Nephron (organoid): Measurements from ENCODE around the gene LRRC41.
"Not testable (repeated sequence)": the region's sequence is repeated elsewhere in the genome, so short reads cannot be mapped to it uniquely, and the experiment has no call there.

Source experiments
- H3K27ac Mint-ChIP-seq, 3 experiments: 2 replicates each; pipeline ENCODE4 v1.8.0; 2020; ENCODE audit warnings: mixed read lengths in 3 of 3, mild to moderate bottlenecking in 2 of 3, moderate library complexity in 1 of 3
- H3K27me3 Mint-ChIP-seq: 2 replicates; pipeline ENCODE4 v1.8.0; 2021; ENCODE audit warnings: low read depth, mild to moderate bottlenecking, moderate library complexity, mixed read lengths
- H3K36me3 Mint-ChIP-seq: 2 replicates; pipeline ENCODE4 v1.8.0; 2020; ENCODE audit warnings: low read depth, mixed read lengths
- H3K4me1 Mint-ChIP-seq: 2 replicates; pipeline ENCODE4 v1.8.0; 2020; ENCODE audit warnings: mixed read lengths
- H3K4me3 Mint-ChIP-seq, 3 experiments: 2 replicates each; pipeline ENCODE4 v1.8.0; 2020; ENCODE audit warnings: mild to moderate bottlenecking in 3 of 3, mixed read lengths in 3 of 3, moderate library complexity in 2 of 3
- H3K9me3 Mint-ChIP-seq: 2 replicates; pipeline ENCODE4 v1.8.0; 2020; ENCODE audit warnings: mixed read lengths
- CTCF ChIP-seq, 3 experiments: fragments of 200-600 bp; sonication (generic); IDR thresholded peaks; one replicate each; pipeline ENCODE4 v1.5.0; 2021; ENCODE audit warnings: antibody characterized with exemption in 3 of 3; ENCODE audit not compliant: unreplicated experiment in 3 of 3

The LRRC41 gene

GRCh38 chr1:46319301-46319700 is 15.9 kb upstream of the LRRC41 start:
- Mint-ChIP-seq H3K36me3 (peaks cover 39% of the 10 kb centered on the region), H3K4me1 (peaks cover 18% of the 10 kb centered on the region)
- not testable (repeated sequence) for H3K27me3 Mint-ChIP-seq, H3K9me3 Mint-ChIP-seq, H3K27ac Mint-ChIP-seq, H3K4me3 Mint-ChIP-seq

- no peak overlapping the region for H3K4me3 Mint-ChIP-seq
- H3K4me1 Mint-ChIP-seq: peaks cover 18% of the 10 kb centered on the region
- H3K27me3 Mint-ChIP-seq: no peaks in the 10 kb centered on the region
- H3K9me3 Mint-ChIP-seq: no peaks in the 10 kb centered on the region
- H3K36me3 Mint-ChIP-seq: peaks cover 46% of the 10 kb centered on the region
- no peak overlapping the region for H3K27ac Mint-ChIP-seq
- no peak for TF ChIP-seq CTCF (IDR thresholded peaks at IDR 0.05; ENCODE audit: unreplicated experiment in 3 of 3)
Measured at GRCh38 chr1:46317323-46317722, 13.9 kb upstream of the LRRC41 start.

- TF ChIP-seq CTCF (IDR thresholded peaks at IDR 0.05; ENCODE audit: unreplicated experiment in 3 of 3): no peak
- Mint-ChIP-seq H3K27ac (peak overlapping the region in 1 of 3 experiments; percentile 63), H3K27me3 (no peaks in the 10 kb centered on the region), H3K4me3 (no peak overlapping the region), H3K36me3 (peaks cover 48% of the 10 kb centered on the region), H3K4me1 (peaks cover 10% of the 10 kb centered on the region), H3K9me3 (no peaks in the 10 kb centered on the region)
Measured at GRCh38 chr1:46315669-46316403, 12.4 kb upstream of the LRRC41 start.

GRCh38 chr1:46310321-46310720 is 6.9 kb upstream of the LRRC41 start:
- peaks cover 10% of the 10 kb centered on the region for H3K4me1 Mint-ChIP-seq
- peaks cover 64% of the 10 kb centered on the region for H3K36me3 Mint-ChIP-seq
- no peak overlapping the region for H3K27ac Mint-ChIP-seq
- H3K9me3 Mint-ChIP-seq: no peaks in the 10 kb centered on the region
- H3K4me3 Mint-ChIP-seq: no peak overlapping the region
- TF ChIP-seq CTCF (IDR thresholded peaks at IDR 0.05; ENCODE audit: unreplicated experiment in 3 of 3): no peak
- H3K27me3 Mint-ChIP-seq: no peaks in the 10 kb centered on the region

GRCh38 chr1:46309401-46310159 is 6.2 kb upstream of the LRRC41 start:
- H3K36me3 Mint-ChIP-seq: peaks cover 60% of the 10 kb centered on the region
- TF ChIP-seq CTCF (IDR thresholded peaks at IDR 0.05; ENCODE audit: unreplicated experiment in 3 of 3): no peak
- peaks cover 10% of the 10 kb centered on the region for H3K4me1 Mint-ChIP-seq
- no peaks in the 10 kb centered on the region for H3K9me3 Mint-ChIP-seq
- H3K27ac Mint-ChIP-seq: no peak overlapping the region
- H3K4me3 Mint-ChIP-seq: no peak overlapping the region
- no peaks in the 10 kb centered on the region for H3K27me3 Mint-ChIP-seq

GRCh38 chr1:46306159-46306530 is 2.7 kb upstream of the LRRC41 start:
- peaks cover 36% of the 10 kb centered on the region for H3K36me3 Mint-ChIP-seq
- H3K9me3 Mint-ChIP-seq: no peaks in the 10 kb centered on the region
- TF ChIP-seq CTCF (IDR thresholded peaks at IDR 0.05; ENCODE audit: unreplicated experiment in 3 of 3): no peak
- H3K4me3 Mint-ChIP-seq: peak overlapping the region; percentile 59 to 76 (median 74)
- no peaks in the 10 kb centered on the region for H3K27me3 Mint-ChIP-seq
- H3K4me1 Mint-ChIP-seq: peaks cover 19% of the 10 kb centered on the region
- H3K27ac Mint-ChIP-seq: peak overlapping the region in 1 of 3 experiments; percentile 5
